A673 (cell line): ENCODE results near the gene SNTG2.

Experiments
- EZH2 ChIP-seq: fragments of 200-600 bp; sonication (generic); IDR thresholded peaks from 2 replicates; pipeline ENCODE4 v1.6.1; 2017; ENCODE audit warnings: borderline replicate concordance, low read depth, mild to moderate bottlenecking, mixed read lengths, antibody characterized with exemption, low read length; ENCODE audit not compliant: poor library complexity, severe bottlenecking
- TF ChIP-seq, protein P1 (sequence below): fragments of 300-800, 200-600 bp; sonication (generic); conservative IDR thresholded peaks from 2 replicates; pipeline ENCODE4 v1.5.1; 2017; ENCODE audit warnings: low read depth, mild to moderate bottlenecking, antibody characterized with exemption, low read length, moderate library complexity, mixed read lengths

DNA sequence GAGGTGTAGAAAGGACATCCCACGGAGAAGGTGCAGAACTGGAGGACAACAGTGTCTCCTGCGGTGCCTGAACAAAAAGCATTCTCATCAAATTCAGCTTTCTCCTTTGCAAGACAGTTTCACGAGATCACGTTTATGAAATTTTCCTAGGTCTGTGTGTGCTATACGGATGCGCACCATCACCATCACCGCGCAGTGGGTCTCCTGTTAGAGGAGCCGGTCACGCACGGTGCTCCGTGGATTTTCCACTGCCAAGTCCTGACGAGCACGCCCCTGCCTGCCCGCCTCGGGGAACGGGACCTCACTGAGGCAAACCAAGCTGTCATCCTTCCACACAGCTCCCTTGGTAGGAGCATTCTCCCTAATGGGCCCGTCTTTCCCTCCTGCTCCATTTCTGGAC is 322.2 kb downstream of the SNTG2 start:
- TF ChIP-seq, protein P1, sequence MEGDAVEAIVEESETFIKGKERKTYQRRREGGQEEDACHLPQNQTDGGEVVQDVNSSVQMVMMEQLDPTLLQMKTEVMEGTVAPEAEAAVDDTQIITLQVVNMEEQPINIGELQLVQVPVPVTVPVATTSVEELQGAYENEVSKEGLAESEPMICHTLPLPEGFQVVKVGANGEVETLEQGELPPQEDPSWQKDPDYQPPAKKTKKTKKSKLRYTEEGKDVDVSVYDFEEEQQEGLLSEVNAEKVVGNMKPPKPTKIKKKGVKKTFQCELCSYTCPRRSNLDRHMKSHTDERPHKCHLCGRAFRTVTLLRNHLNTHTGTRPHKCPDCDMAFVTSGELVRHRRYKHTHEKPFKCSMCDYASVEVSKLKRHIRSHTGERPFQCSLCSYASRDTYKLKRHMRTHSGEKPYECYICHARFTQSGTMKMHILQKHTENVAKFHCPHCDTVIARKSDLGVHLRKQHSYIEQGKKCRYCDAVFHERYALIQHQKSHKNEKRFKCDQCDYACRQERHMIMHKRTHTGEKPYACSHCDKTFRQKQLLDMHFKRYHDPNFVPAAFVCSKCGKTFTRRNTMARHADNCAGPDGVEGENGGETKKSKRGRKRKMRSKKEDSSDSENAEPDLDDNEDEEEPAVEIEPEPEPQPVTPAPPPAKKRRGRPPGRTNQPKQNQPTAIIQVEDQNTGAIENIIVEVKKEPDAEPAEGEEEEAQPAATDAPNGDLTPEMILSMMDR: no peak
- TF ChIP-seq EZH2: no peak
